HG03460 (cell line): ENCODE results near the gene TUSC7.

ENCODE experiments used
- ATAC-seq: cut with Tn5 transposase; IDR thresholded peaks from one replicate; pipeline ENCODE4 v1.9.1; 2021; ENCODE audit not compliant: unreplicated experiment

Gene TUSC7

DNA sequence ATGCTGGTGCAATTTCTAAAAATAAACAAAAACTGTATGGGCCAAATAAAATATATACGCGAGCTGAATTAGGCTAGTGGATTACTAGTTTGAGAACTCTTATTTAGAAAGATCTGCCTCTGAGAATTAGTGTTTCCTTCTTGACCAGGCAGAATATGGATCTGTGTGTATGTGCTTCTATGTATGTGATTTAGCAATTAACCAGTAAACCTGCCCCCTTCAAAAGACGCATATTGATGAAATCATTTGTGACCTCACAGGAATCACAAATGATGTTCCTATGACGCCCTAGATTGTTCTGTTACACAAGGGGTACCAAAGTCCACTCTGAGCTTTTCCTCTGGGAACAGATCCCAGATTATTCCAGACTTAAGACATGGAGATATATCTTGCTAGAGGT is at the start of gene TUSC7:
TUSC7 (plus strand) TSS at position 301 of the 400 bp plus-strand sequence.
- no peak for ATAC-seq

- no peak for ATAC-seq
These were observed 48.4 kb upstream of the TUSC7 start for GRCh38 chr3:116661196-116661595.

DNA sequence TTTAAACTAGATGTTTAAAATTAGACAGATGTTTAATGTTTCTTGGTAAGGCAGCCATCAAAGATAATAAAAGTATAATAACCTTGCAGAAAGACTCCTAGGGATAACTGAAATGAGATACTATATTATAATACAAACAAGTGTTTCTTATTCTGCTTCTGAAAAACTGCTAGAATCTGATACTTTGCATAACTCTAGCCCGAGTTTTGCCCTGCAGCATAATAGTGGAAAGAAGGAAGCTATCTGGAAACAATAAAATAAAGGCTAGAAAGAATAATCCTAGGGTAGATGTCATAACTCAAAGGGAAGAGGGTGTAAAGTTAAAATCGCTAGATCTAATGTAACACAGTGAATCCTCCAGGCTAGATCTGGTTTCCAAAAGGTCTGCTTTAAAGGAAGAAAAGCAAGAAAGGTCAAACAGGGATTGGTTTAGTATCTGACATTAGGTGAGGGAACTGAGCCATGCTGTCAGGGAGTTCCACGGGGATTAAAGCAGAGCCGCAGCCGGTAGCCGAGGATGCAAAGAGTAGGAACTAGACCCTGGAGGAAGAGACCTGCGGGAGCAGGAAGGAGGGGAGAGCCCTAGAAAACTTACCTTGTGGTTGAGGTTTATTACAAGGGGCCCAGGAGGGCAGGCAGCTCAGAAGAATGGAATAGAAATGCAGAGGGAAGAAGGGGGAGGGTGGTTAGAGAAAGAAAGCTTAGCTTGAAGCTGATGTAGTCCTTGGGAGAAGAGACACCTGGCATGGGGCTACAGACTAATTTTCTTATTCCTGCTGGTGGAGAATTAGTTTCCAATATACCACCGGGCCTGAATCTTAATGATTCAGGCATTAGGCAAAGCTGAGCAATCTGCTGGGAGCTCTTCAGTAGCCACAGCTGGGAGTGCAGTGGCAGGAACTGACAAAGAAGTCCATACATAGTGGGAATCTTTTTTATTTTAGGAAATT is 46.1 kb upstream of the TUSC7 start:
- no peak for ATAC-seq

GRCh38 chr3:116667324-116667723 is 42.3 kb upstream of the TUSC7 start:
- ATAC-seq = no peak

- no peak for ATAC-seq
These were observed 41.8 kb upstream of the TUSC7 start for GRCh38 chr3:116667791-116668190.

- no peak for ATAC-seq
These were observed 40.0 kb upstream of the TUSC7 start for GRCh38 chr3:116669576-116669975.

- no peak for ATAC-seq
These were observed 38.4 kb upstream of the TUSC7 start for GRCh38 chr3:116671151-116671550.

DNA sequence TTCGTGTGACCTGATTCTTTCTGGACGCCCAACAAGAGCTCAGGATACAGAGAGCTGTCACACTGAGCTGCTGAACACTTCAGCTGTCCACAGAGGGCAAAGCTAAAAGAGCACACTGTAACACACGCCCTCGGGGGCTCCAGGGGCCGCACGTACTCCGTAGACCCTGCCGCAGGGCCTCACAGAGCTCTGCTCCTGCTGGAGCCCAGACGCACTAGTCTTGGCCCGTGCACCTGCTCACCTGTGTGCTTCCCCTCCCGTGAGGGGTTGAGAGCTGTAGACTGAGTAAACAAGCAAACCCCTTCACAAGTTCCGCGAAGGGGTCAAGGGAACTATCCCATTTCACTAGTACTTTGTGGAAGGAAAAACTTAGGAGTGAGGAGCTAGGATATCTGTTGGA is 30.7 kb upstream of the TUSC7 start:
- ATAC-seq = no peak

- no peak for ATAC-seq
These were observed 18.5 kb upstream of the TUSC7 start for GRCh38 chr3:116691041-116691440.

DNA sequence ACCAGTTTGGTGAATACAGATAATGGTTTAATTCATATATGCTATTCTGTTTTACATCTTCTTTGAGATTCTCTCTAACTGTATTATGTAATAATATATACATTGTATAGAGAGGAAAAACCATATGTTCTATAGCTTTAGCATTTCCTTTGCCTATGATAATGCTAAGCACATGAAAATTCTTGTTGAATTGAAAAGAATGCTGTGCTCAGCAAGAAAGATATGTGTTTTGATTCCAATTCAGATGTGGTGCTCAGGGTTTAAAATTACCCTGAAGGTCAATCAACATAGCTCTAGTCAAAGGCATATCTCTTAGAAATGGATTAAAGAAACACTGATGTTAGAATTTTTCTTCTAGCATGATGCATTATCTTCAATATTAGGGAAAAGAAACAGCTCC is 8.5 kb upstream of the TUSC7 start:
- ATAC-seq = no peak

GRCh38 chr3:116702334-116702733 is 7.2 kb upstream of the TUSC7 start:
- no peak for ATAC-seq

GRCh38 chr3:116707531-116707930 is 2.0 kb upstream of the TUSC7 start:
- no peak for ATAC-seq

GRCh38 chr3:116716490-116716889 is 6.9 kb downstream of the TUSC7 start:
- ATAC-seq = no peak

GRCh38 chr3:116717566-116717965 is 8.0 kb downstream of the TUSC7 start:
- ATAC-seq = no peak

DNA sequence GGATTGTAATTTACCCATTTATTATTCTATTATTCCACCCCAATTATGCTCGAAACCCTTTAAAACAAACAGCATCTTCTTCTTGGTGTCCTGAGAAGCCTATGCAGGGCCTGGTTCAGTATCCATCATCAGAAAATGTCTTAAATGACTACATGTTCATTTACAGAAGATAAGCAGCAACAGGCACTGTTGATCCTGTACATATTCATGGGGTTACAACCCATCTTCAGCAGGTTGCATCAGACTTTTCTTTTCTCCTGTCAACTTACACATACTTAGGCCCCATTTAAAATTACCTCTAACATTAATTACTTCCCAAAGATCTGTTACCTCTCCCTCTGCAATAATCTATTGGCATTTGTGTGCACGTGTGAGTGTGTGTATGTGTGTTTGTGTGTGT is 18.9 kb downstream of the TUSC7 start:
- no peak for ATAC-seq

- ATAC-seq = no peak
These were observed 24.7 kb downstream of the TUSC7 start for GRCh38 chr3:116734243-116734642.

- ATAC-seq = no peak
These were observed 30.1 kb downstream of the TUSC7 start for GRCh38 chr3:116739678-116740077.

GRCh38 chr3:116740293-116740692 is 30.7 kb downstream of the TUSC7 start:
- ATAC-seq = no peak

DNA sequence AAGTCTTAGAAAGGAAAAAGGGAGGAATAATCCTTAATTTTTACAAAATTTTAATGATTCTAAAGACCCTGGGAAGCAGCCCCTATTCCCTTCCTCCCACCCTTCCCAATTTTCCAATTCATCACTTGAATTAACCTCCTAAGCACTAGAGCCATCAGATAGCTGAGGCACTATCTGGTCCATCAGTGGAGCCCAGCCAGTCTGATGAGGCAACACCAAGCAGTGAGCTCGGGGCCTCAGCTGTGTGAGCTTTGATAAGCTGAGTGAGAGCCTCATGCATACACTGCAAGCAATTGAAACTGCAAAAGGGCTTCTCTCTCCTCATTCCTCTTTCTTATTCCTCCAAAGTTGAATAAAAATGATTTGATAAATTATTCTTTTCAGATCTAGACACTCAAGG is 31.9 kb downstream of the TUSC7 start:
- no peak for ATAC-seq

DNA sequence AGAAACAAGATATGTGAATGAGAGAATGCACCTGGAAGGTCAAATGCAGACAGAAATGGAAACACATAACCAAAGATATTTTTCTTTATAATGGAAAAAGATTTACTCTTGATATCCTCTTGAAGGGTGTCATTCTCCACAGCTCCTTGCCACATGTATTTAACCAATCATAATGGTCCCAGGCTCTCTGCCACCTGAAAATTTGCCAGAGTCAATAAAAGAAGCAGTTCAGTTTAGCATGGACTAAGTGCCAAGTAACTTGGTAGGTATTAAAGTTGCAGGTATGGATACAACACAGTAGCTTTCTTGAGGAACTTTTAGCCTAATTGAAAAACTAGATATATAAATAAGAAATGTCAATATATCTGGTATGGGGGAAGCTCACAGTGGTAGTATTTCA is 33.5 kb downstream of the TUSC7 start:
- no peak for ATAC-seq

DNA sequence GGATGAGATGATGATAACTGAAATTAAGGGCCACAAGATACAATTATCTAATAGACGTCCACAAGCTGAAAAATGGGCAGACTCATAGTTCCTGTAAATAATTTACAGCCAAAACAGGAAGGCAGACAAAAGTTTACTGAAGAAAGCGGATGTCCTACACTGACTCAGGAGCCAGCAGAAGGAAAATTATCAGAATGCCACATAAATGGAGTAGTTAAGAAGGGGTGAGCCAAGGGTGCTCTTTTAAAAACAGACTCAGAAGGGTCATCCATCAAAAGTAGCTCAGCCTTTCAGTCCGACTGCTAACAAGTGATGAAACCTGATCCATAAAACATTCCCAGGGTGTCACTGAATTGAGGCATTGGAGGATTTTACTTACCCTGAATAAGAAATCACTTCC is 39.8 kb downstream of the TUSC7 start:
- ATAC-seq = no peak

DNA sequence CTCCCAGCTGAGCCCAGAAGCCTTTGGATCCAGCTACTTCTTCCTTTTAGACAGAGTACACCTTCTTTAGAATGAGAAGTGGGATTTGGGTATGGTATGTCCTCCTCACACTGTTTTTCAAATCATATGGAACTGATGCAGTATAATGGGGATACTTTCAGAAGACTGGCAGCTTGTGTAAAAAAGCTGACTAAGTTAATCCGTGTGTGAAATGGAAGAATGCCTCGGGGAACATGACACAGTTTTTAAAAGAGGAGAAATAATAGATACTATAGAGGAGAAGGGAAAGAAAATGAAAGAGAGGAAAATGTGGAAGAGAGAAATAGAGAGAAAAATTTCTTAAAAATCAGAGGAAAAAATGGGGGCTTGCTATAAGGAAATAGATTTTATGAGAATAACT is 47.7 kb downstream of the TUSC7 start:
- no peak for ATAC-seq

- no peak for ATAC-seq
These were observed 49.7 kb downstream of the TUSC7 start for GRCh38 chr3:116759316-116759715.
